HepG2 (cell line): Measurements from ENCODE around the gene SULT4A1. TPM values are rescaled to one million over a fixed set of nuclear protein-coding genes. Genes with fewer than 3 reads are reported as not detected.

Experiments
- ATAC-seq: fragments of 200-7000 bp; cut with Tn5 transposase; 3 replicates; pipeline ENCODE4 v1.9.1; 2020; ENCODE audit warnings: mild to moderate bottlenecking, moderate library complexity
- BruUV-seq: library from RNA; stranded (reverse); fragments of 400-500 nt; replicated peaks from 2 replicates; lab custom pipeline; 2021; lab: Mats Ljungman, UMichigan
- CTCF ChIA-PET: fragments of 300-600 bp; formaldehyde crosslinking; extraction: SDS; loops from one replicate; lab custom pipeline; 2021; ENCODE audit warnings: low total read pairs, inconsistent platforms, low intra/inter-chr PET ratio; lab: Yijun Ruan, JAX
- POLR2A ChIA-PET: fragments of 350-600 bp; sonication (Branson Sonifier 250); formaldehyde crosslinking; loops from one replicate; lab custom pipeline; 2020; ENCODE audit warnings: antibody characterized with exemption, inconsistent platforms; lab: Yijun Ruan, JAX
- DNase-seq: peaks from one replicate; pipeline ENCODE4 v3.0.0-alpha.2; 2015; ENCODE audit warnings: low spot score
- FAIRE-seq: peaks from 3 replicates; lab custom pipeline; 2011; peaks lifted over from hg19 to GRCh38; lab: Jason Lieb, UNC
- H2AFZ ChIP-seq: one replicate; pipeline ENCODE4 v1.6.1; 2011; ENCODE audit warnings: low read length, inconsistent platforms
- H3K27ac ChIP-seq: fragments of 300-600 bp; 3 replicates; pipeline ENCODE4 v1.8.0; 2011; ENCODE audit warnings: mixed run types, mild to moderate bottlenecking, mixed read lengths, low read length, inconsistent platforms; ENCODE audit not compliant: insufficient read depth; ENCODE audit errors: extremely low read length
- H3K27me3 ChIP-seq, 2 experiments: fragments of 200-600 bp in 1 of 2; 2 replicates in 1 of 2; 3 replicates in 1 of 2; pipeline versions ENCODE4 v1.6.0 to v1.8.0; 2011; ENCODE audit warnings: low read length in 2 of 2, mild to moderate bottlenecking in 2 of 2, moderate library complexity in 2 of 2, inconsistent platforms in 1 of 2; ENCODE audit not compliant: insufficient read depth in 2 of 2, control insufficient read depth in 1 of 2
- H3K36me3 ChIP-seq, 2 experiments: fragments of 200-600 bp in 1 of 2; replicated peaks in 1 of 2; 2 replicates in 1 of 2; 3 replicates in 1 of 2; pipeline versions ENCODE4 v1.5.1 to v1.8.0; 2011; ENCODE audit warnings: low read length in 2 of 2, inconsistent platforms in 1 of 2; ENCODE audit not compliant: insufficient read depth in 2 of 2, control insufficient read depth in 1 of 2
- H3K4me1 ChIP-seq: 2 replicates; pipeline ENCODE4 v1.5.1; 2012; ENCODE audit warnings: low read length, inconsistent platforms; ENCODE audit not compliant: insufficient read depth
- H3K4me2 ChIP-seq: 2 replicates; pipeline ENCODE4 v1.6.0; 2011; ENCODE audit warnings: low read depth, low read length, inconsistent platforms
- H3K4me3 ChIP-seq, 3 experiments: fragments of 200-600 bp in 1 of 3; sonication (generic), shearing (Covaris generic) in 1 of 3; replicated peaks in 1 of 3; 2 replicates each; pipeline ENCODE4 v1.5.1; 2011 to 2016; ENCODE audit warnings: low read length in 3 of 3, inconsistent platforms in 2 of 3, low read depth in 2 of 3, mild to moderate bottlenecking in 2 of 3, control low read depth in 1 of 3, mixed read lengths in 1 of 3; ENCODE audit not compliant: insufficient read depth in 1 of 3
- H3K79me2 ChIP-seq: one replicate; pipeline ENCODE4 v1.6.1; 2011; ENCODE audit warnings: low read length, inconsistent platforms; ENCODE audit not compliant: insufficient read depth
- H3K9ac ChIP-seq: 2 replicates; pipeline ENCODE4 v1.6.0; 2011; ENCODE audit warnings: mild to moderate bottlenecking, low read depth, low read length, inconsistent platforms; ENCODE audit not compliant: insufficient read depth
- H3K9me3 ChIP-seq: 2 replicates; pipeline ENCODE4 v1.5.1; 2012; ENCODE audit warnings: mild to moderate bottlenecking, low read length
- H4K20me1 ChIP-seq: 2 replicates; pipeline ENCODE4 v1.6.0; 2011; ENCODE audit warnings: inconsistent platforms, mild to moderate bottlenecking, low read length, moderate library complexity; ENCODE audit not compliant: insufficient read depth
- HOXA7 ChIP-seq: sonication (generic); formaldehyde crosslinking; IDR thresholded peaks from 2 replicates; pipeline ENCODE4 v1.8.1; 2022; ENCODE audit warnings: mild to moderate bottlenecking, missing genetic modification reagents, moderate library complexity
- KAT8 ChIP-seq: IDR thresholded peaks from 2 replicates; pipeline ENCODE4 v1.6.1; 2016; ENCODE audit warnings: missing genetic modification reagents, missing compliant biosample characterization
- MLXIP ChIP-seq: sonication (generic); formaldehyde crosslinking; IDR thresholded peaks from 2 replicates; pipeline ENCODE4 v1.9.0; 2021; ENCODE audit warnings: missing genetic modification reagents, borderline replicate concordance
- MNT ChIP-seq: fragments of 450-650 bp; IDR thresholded peaks from 2 replicates; pipeline ENCODE4 v1.6.1; 2016
- PTBP1 ChIP-seq: fragments of 200-400 bp; formaldehyde crosslinking; IDR thresholded peaks from 2 replicates; pipeline ENCODE4 v1.6.1; 2018; ENCODE audit warnings: low read length, low read depth; ENCODE audit not compliant: poor library complexity, severe bottlenecking
- ZHX1 ChIP-seq: sonication (generic); formaldehyde crosslinking; IDR thresholded peaks from 2 replicates; pipeline ENCODE4 v1.8.1; 2022; ENCODE audit warnings: low read depth, mild to moderate bottlenecking, missing genetic modification reagents
- ZNF296 ChIP-seq: sonication (generic); formaldehyde crosslinking; conservative IDR thresholded peaks from 2 replicates; pipeline ENCODE4 v1.5.0; 2020; ENCODE audit warnings: mild to moderate bottlenecking, missing genetic modification reagents
- ZNF652 ChIP-seq: IDR thresholded peaks from 2 replicates; pipeline ENCODE4 v1.6.1; 2016; ENCODE audit warnings: low read depth, borderline replicate concordance
- WGBS: methylation state at CpG from one replicate; pipeline ENCODE4 v1.1.6; 2017; ENCODE audit warnings: low lambda C conversion rate; 5-methylcytosine and 5-hydroxymethylcytosine counted together
- in situ Hi-C: cut with HindIII; loops from 2 replicates; pipeline ENCODE4 v1.10.0; 2017; ENCODE audit warnings: low pct_unique_long_range_greater_than_20kb; ENCODE audit not compliant: extremely low pct_ligation_motif_present
- intact Hi-C: fragments of 100-400 bp; cut with micrococcal nuclease; formaldehyde crosslinking; loops from one replicate; pipeline ENCODE4 v1.10.0; 2022; ENCODE audit not compliant: unreplicated experiment
- polyA plus RNA-seq, 8 experiments: library from polyadenylated mRNA; depleted of rRNA in 3 of 8; stranded (reverse) in 7 of 8; unstranded in 1 of 8; fragments of >200 nt; fragmentation: Illumina TruSeq in 4 of 8; extraction: Trizol in 4 of 8; gene quantifications; 2 replicates each; pipeline versions ENCODE4 v1.2.1 to v1.2.3, GENCODE V29; 2011 to 2016; ENCODE audit warnings: low read depth in 4 of 8, missing spikeins in 1 of 8, mixed read lengths in 1 of 8; ENCODE audit not compliant: insufficient read depth in 1 of 8
- total RNA-seq, 5 experiments: library from RNA; depleted of rRNA; stranded (reverse); fragments of >200 nt; fragmentation: Illumina TruSeq; extraction: Trizol; gene quantifications; 2 replicates each; pipeline ENCODE4 v1.2.3, GENCODE V29; 2016; ENCODE audit warnings: low read depth in 1 of 5

The SULT4A1 gene
- total and polyA plus RNA-seq, 2 of the 13 experiments (the other 11 are each of a cell fraction or from before 2014, with no cell fraction given): not detected

- TF ChIP-seq ZHX1 (CRISPR knock-in tag) (no peak), PTBP1 (no peak), MLXIP (CRISPR knock-in tag) (no peak)
These were observed 8.9 kb downstream of the SULT4A1 start (continued) for GRCh38 chr22:43853328-43853931.

- Histone ChIP-seq H3K79me2 (no peaks in the 10 kb centered on the region), H3K27me3 (peaks cover 6 to 46% of the 10 kb centered on the region in 2 experiments; a peak in 3 of 5 replicates), H2AFZ (no peak overlapping the region), H3K4me3 (no peak overlapping the region), H3K4me1 (no peaks in the 10 kb centered on the region), H3K36me3 (no peaks in the 10 kb centered on the region), H3K27ac (no peak overlapping the region), H3K4me2 (no peak overlapping the region), H3K9ac (no peak overlapping the region), H4K20me1 (peaks cover 4% of the 10 kb centered on the region; the same call in 1 of the 2 replicates), H3K9me3 (no peaks in the 10 kb centered on the region)
- DNase-seq (no peak), ATAC-seq (no peak), FAIRE-seq (no peak)
- WGBS: 56% methylated on average over 9 of the region's 19 CpGs
- intact Hi-C loops (no loop called here), in situ Hi-C loops (no loop called here)
- TF ChIP-seq ZNF296 (CRISPR knock-in tag) (no peak), KAT8 (CRISPR knock-in tag) (no peak), HOXA7 (CRISPR knock-in tag) (no peak), ZNF652 (CRISPR knock-in tag) (no peak), MNT (peak; percentile 72)
- ChIA-PET POLR2A (no interaction called here), CTCF (no interaction called here)
- BruUV-seq: no TSS peak
These were observed 9.6 kb downstream of the SULT4A1 start for GRCh38 chr22:43852573-43853327.
